H1 (cell line): Measurements from ENCODE around the gene EEF1AKMT3. TPM values are rescaled to one million over a fixed set of nuclear protein-coding genes. Genes with fewer than 3 reads are reported as not detected.

ENCODE experiments used
- CTCF ChIA-PET: fragments of 300-600 bp; sonication (Branson Sonifier 250); formaldehyde crosslinking; loops from one replicate; lab custom pipeline; 2021; ENCODE audit not compliant: partially characterized antibody; lab: Charles Lee
- POLR2A ChIA-PET: fragments of 300-600 bp; sonication (Branson Sonifier 250); formaldehyde crosslinking; loops from one replicate; lab custom pipeline; 2021; ENCODE audit warnings: inconsistent platforms; ENCODE audit not compliant: partially characterized antibody; lab: Charles Lee
- DNase-seq, 2 experiments: peaks; one replicate each; pipeline versions ENCODE4 v3.0.0 to v3.0.0-alpha.2; 2010 to 2022; ENCODE audit warnings: low spot score in 2 of 2, low read depth in 1 of 2, mixed read lengths in 1 of 2
- FAIRE-seq: peaks from 2 replicates; lab custom pipeline; 2011; peaks lifted over from hg19 to GRCh38; lab: Jason Lieb, UNC
- H2AFZ ChIP-seq: 2 replicates; pipeline ENCODE4 v1.8.1; 2012; ENCODE audit warnings: low read length, inconsistent platforms
- H2AK5ac ChIP-seq: 2 replicates; pipeline ENCODE4 v1.6.1; 2013; ENCODE audit warnings: low read depth, low read length
- H2BK120ac ChIP-seq: replicated peaks from 2 replicates; pipeline ENCODE3; 2013; ENCODE audit warnings: low read depth, low read length, inconsistent platforms
- H2BK12ac ChIP-seq: 2 replicates; pipeline ENCODE4 v1.6.1; 2013; ENCODE audit warnings: low read depth, low read length
- H2BK15ac ChIP-seq: 2 replicates; pipeline ENCODE4 v1.6.1; 2013; ENCODE audit warnings: low read length
- H2BK20ac ChIP-seq: 2 replicates; pipeline ENCODE4 v1.6.1; 2013; ENCODE audit warnings: low read length
- H2BK5ac ChIP-seq: 2 replicates; pipeline ENCODE4 v1.6.1; 2013; ENCODE audit warnings: low read depth, low read length
- H3K14ac ChIP-seq: 2 replicates; pipeline ENCODE4 v1.6.1; 2013; ENCODE audit warnings: inconsistent platforms; ENCODE audit not compliant: insufficient read length
- H3K18ac ChIP-seq: 2 replicates; pipeline ENCODE4 v1.6.1; 2013; ENCODE audit warnings: low read length; ENCODE audit errors: extremely low read depth
- H3K23ac ChIP-seq: 2 replicates; pipeline ENCODE4 v1.6.1; 2013; ENCODE audit warnings: inconsistent platforms; ENCODE audit not compliant: insufficient read length
- H3K23me2 ChIP-seq: 2 replicates; pipeline ENCODE4 v1.6.1; 2013; ENCODE audit warnings: low read depth, low read length
- H3K27ac ChIP-seq: 2 replicates; pipeline ENCODE4 v1.6.1; 2011; ENCODE audit warnings: low read depth, low read length, inconsistent platforms
- H3K27me3 ChIP-seq, 4 experiments: replicated peaks in 1 of 4; 1 replicate in 1 of 4; 2 replicates in 3 of 4; pipeline versions ENCODE4 v1.6.1 to v1.8.1; 2011 to 2013; ENCODE audit warnings: low read length in 3 of 4, mild to moderate bottlenecking in 3 of 4, inconsistent platforms in 2 of 4, mixed read lengths in 2 of 4, moderate library complexity in 1 of 4; ENCODE audit not compliant: control insufficient read depth in 3 of 4, insufficient read depth in 3 of 4; ENCODE audit errors: extremely low read depth in 1 of 4
- H3K36me3 ChIP-seq, 4 experiments: 2 replicates each; pipeline versions ENCODE4 v1.6.1 to v1.8.1; 2011 to 2013; ENCODE audit warnings: mild to moderate bottlenecking in 4 of 4, low read length in 3 of 4, moderate library complexity in 2 of 4, control low read depth in 1 of 4, inconsistent platforms in 1 of 4; ENCODE audit not compliant: insufficient read depth in 4 of 4, control insufficient read depth in 2 of 4
- H3K4ac ChIP-seq: replicated peaks from 2 replicates; pipeline ENCODE3; 2013; ENCODE audit warnings: low read length, low read depth, mixed read lengths, inconsistent platforms; ENCODE audit not compliant: insufficient read length
- H3K4me1 ChIP-seq, 4 experiments: replicated peaks in 1 of 4; 1 replicate in 1 of 4; 2 replicates in 3 of 4; pipeline versions ENCODE4 v1.6.1 to v1.8.1; 2011 to 2013; ENCODE audit warnings: low read length in 3 of 4, inconsistent platforms in 2 of 4, mixed read lengths in 1 of 4; ENCODE audit not compliant: insufficient read depth in 4 of 4, control insufficient read depth in 3 of 4
- H3K4me2 ChIP-seq, 2 experiments: 2 replicates each; pipeline versions ENCODE4 v1.6.1 to v1.8.1; 2011 to 2013; ENCODE audit warnings: low read depth in 2 of 2, low read length in 2 of 2, control low read depth in 1 of 2, inconsistent platforms in 1 of 2, mild to moderate bottlenecking in 1 of 2; ENCODE audit not compliant: insufficient read depth in 1 of 2
- H3K4me3 ChIP-seq, 4 experiments: fragments of 200-600, 300-600 bp in 1 of 4; sonication (generic), shearing (Covaris generic), sonication (Bioruptor Twin) in 1 of 4; 2 replicates each; pipeline versions ENCODE4 v1.5.1 to v1.8.1; 2011 to 2016; ENCODE audit warnings: low read length in 4 of 4, low read depth in 3 of 4, control low read depth in 2 of 4, inconsistent platforms in 2 of 4, mild to moderate bottlenecking in 2 of 4, mixed read lengths in 1 of 4, moderate library complexity in 1 of 4; ENCODE audit not compliant: insufficient read depth in 2 of 4; ENCODE audit errors: extremely low read depth in 1 of 4
- H3K56ac ChIP-seq: replicated peaks from 2 replicates; pipeline ENCODE3; 2013; ENCODE audit warnings: low read depth, mild to moderate bottlenecking, mixed read lengths, low read length, inconsistent platforms; ENCODE audit not compliant: insufficient read length
- H3K79me1 ChIP-seq: 2 replicates; pipeline ENCODE4 v1.6.1; 2013; ENCODE audit warnings: low read depth, low read length, control low read depth
- H3K79me2 ChIP-seq, 2 experiments: 2 replicates each; pipeline versions ENCODE4 v1.6.1 to v1.8.1; 2012 to 2013; ENCODE audit warnings: low read length in 2 of 2, mild to moderate bottlenecking in 2 of 2, inconsistent platforms in 1 of 2; ENCODE audit not compliant: insufficient read depth in 2 of 2, control insufficient read depth in 1 of 2
- H3K9ac ChIP-seq, 4 experiments: replicated peaks in 1 of 4; 1 replicate in 1 of 4; 2 replicates in 3 of 4; pipeline versions ENCODE4 v1.6.1 to v1.8.1; 2011 to 2013; ENCODE audit warnings: low read depth in 3 of 4, low read length in 3 of 4, control low read depth in 2 of 4, mild to moderate bottlenecking in 2 of 4, moderate library complexity in 2 of 4, inconsistent platforms in 1 of 4; ENCODE audit errors: extremely low read depth in 1 of 4
- H3K9me3 ChIP-seq, 2 experiments: 2 replicates each; pipeline versions ENCODE4 v1.6.1 to v1.8.1; 2012 to 2013; ENCODE audit warnings: mild to moderate bottlenecking in 2 of 2, moderate library complexity in 2 of 2, control low read depth in 1 of 2, inconsistent platforms in 1 of 2, low read depth in 1 of 2, low read length in 1 of 2, mixed read lengths in 1 of 2; ENCODE audit not compliant: insufficient read depth in 2 of 2
- H4K20me1 ChIP-seq, 2 experiments: replicated peaks in 1 of 2; 2 replicates each; pipeline versions ENCODE3 to v1.8.1; 2011 to 2013; ENCODE audit warnings: inconsistent platforms in 2 of 2, low read length in 2 of 2, mild to moderate bottlenecking in 1 of 2; ENCODE audit not compliant: insufficient read depth in 2 of 2, control insufficient read depth in 1 of 2
- H4K5ac ChIP-seq: 2 replicates; pipeline ENCODE4 v1.6.1; 2013; ENCODE audit warnings: low read length, low read depth, mixed read lengths, inconsistent platforms; ENCODE audit not compliant: insufficient read length
- H4K8ac ChIP-seq: 2 replicates; pipeline ENCODE4 v1.8.0; 2013; ENCODE audit warnings: mild to moderate bottlenecking, moderate library complexity, low read length, inconsistent platforms; ENCODE audit not compliant: insufficient read depth; ENCODE audit errors: extremely low read depth
- H4K91ac ChIP-seq: replicated peaks from 2 replicates; pipeline ENCODE3; 2013; ENCODE audit warnings: low read length, mixed read lengths, inconsistent platforms; ENCODE audit not compliant: insufficient read length
- CBX5 ChIP-seq: fragments of 300-800, 300-1000 bp; sonication (generic); IDR thresholded peaks from 2 replicates; pipeline ENCODE4 v1.7.1; 2016; ENCODE audit warnings: antibody characterized with exemption, low read length, low read depth
- EGR1 ChIP-seq: IDR thresholded peaks from 2 replicates; pipeline ENCODE4 v1.6.1; 2011; ENCODE audit warnings: low read depth, low read length, borderline replicate concordance
- KDM1A ChIP-seq: fragments of 200-600, 300-600 bp; sonication (generic); IDR thresholded peaks from 2 replicates; pipeline ENCODE4 v1.7.1; 2016; ENCODE audit warnings: mild to moderate bottlenecking, low read length, borderline replicate concordance
- POLR2A ChIP-seq, 2 experiments: IDR thresholded peaks; 1 replicate in 1 of 2; 2 replicates in 1 of 2; pipeline ENCODE4 v1.6.1; 2011; ENCODE audit warnings: low read depth in 2 of 2, low read length in 2 of 2, mild to moderate bottlenecking in 2 of 2; ENCODE audit errors: control extremely low read depth in 1 of 2
- TEAD4 ChIP-seq: IDR thresholded peaks from 2 replicates; pipeline ENCODE4 v1.6.1; 2012; ENCODE audit warnings: low read depth, low read length, inconsistent platforms, mixed read lengths
- WGBS, 2 experiments: shearing (Covaris generic) in 1 of 2; methylation state at CpG; one replicate each; pipeline versions ENCODE4 v1.1.6 to v1.1.7; 2013 to 2015; ENCODE audit warnings: low lambda C conversion rate in 2 of 2, mixed read lengths in 2 of 2, inconsistent platforms in 1 of 2, low coverage in 1 of 2, missing lambda C conversion rate in 1 of 2; ENCODE audit not compliant: insufficient replicate concordance in 2 of 2, insufficient coverage in 1 of 2, insufficient read length in 1 of 2; ENCODE audit errors: extremely low coverage in 1 of 2, missing lambda C conversion rate in 1 of 2; 5-methylcytosine and 5-hydroxymethylcytosine counted together
- polyA plus RNA-seq, 7 experiments: library from polyadenylated mRNA; depleted of rRNA in 3 of 7; stranded (reverse) in 5 of 7; unstranded in 2 of 7; fragments of >200 nt in 5 of 7; fragments of 200-250 nt in 2 of 7; gene quantifications; 1 replicate in 5 of 7; 2 replicates in 1 of 7; 4 replicates in 1 of 7; pipeline versions ENCODE4 v1.2.1 to v1.2.3, GENCODE V29; 2011 to 2013; ENCODE audit warnings: missing spikeins in 2 of 7, mixed read lengths in 2 of 7
- total RNA-seq: library from RNA; stranded (reverse); fragmentation: NEBNext Ultra II Directional; extraction: Animal tissue kit (Norgen Biotek cat#: 25700); gene quantifications from 2 replicates; pipeline ENCODE4 v1.2.1, GENCODE V29; 2021

Gene EEF1AKMT3
- total and polyA plus RNA-seq, 2 of the 8 experiments (the other 6 are each of a cell fraction or from before 2014, with no cell fraction given), result 3.1 to 4.4 TPM

GRCh38 chr12:57793920-57794319 is 21.5 kb downstream of the EEF1AKMT3 start:
- Histone ChIP-seq H4K91ac (no peak overlapping the region), H2BK20ac (no peak overlapping the region), H4K8ac (no peak overlapping the region), H3K79me1 (no peaks in the 10 kb centered on the region; the same call in 1 of the 2 replicates), H3K9me3 (no peaks in the 10 kb centered on the region), H2BK15ac (no peak overlapping the region), H3K36me3 (peaks cover 2 to 37% (median 22%) of the 10 kb centered on the region in 4 experiments; a peak in 7 of 8 replicates), H3K27me3 (no peaks in the 10 kb centered on the region), H2BK120ac (no peak overlapping the region), H3K27ac (no peak overlapping the region), H4K5ac (no peak overlapping the region), H3K56ac (no peak overlapping the region), H3K4me3 (no peak overlapping the region), H2AK5ac (no peak overlapping the region), H2AFZ (no peak overlapping the region), H4K20me1 (no peaks in the 10 kb centered on the region), H3K4me1 (no peaks in the 10 kb centered on the region), H3K23me2 (no peaks in the 10 kb centered on the region), H3K14ac (no peak overlapping the region), H2BK12ac (no peak overlapping the region), H3K18ac (no peak overlapping the region), H3K79me2 (no peaks in the 10 kb centered on the region), H3K4ac (no peak overlapping the region), H2BK5ac (no peak overlapping the region), H3K4me2 (no peak overlapping the region), H3K23ac (no peak overlapping the region), H3K9ac (no peak overlapping the region)
- ChIA-PET CTCF (interaction anchor here (0.8 to 8.3 kb wide), 5 partner anchors 9 to 241 kb away, joined by 3 to 56 read pairs (median 7); partner anchors contain the start of genes MARCHF9 and TSFM), POLR2A (interaction anchor here (1.2 to 3.1 kb wide), 3 partner anchors 9 to 14 kb away, joined by 5 to 10 read pairs (median 6); partner anchors contain the start of gene TSFM)
- 88% methylated on average over 1 of the region's 1 CpG; no CpG with 5 or more reads in 1 of the 2 experiments for WGBS, 2 experiments
- FAIRE-seq (no peak), DNase-seq (no peak)
- TF ChIP-seq KDM1A (no peak), EGR1 (no peak), POLR2A (IDR thresholded peaks at IDR 0.05; ENCODE audit: control extremely low read depth in 1 of 2, low read depth in 2 of 2, low read length in 2 of 2) (no peak), TEAD4 (no peak), CBX5 (no peak)
